ENCODE measurements around the gene GPRC5B.

GPRC5B gene

DNA sequence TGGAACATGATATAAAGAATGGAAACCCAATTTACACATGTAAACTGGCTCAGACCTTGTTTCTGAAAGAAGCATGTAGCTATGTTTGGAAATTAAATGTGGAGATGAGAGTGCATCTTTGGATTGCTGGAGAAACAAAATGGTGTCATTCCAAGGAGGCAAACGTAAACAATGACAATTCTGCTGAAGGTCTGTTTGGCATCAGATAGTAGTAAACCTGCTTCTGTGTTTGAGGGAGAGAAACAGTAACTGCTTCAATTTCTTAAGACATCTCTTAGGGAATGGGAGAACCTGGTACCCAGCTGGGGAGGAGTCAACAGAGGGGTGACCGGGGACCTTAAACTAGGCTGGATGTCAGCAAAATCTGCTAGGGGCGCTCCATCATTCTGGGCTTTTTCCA, 23.5 kb downstream of the GPRC5B start:
- DNase-seq (ENCODE audit: low read depth) = no peak
- TF ChIP-seq, protein P1, sequence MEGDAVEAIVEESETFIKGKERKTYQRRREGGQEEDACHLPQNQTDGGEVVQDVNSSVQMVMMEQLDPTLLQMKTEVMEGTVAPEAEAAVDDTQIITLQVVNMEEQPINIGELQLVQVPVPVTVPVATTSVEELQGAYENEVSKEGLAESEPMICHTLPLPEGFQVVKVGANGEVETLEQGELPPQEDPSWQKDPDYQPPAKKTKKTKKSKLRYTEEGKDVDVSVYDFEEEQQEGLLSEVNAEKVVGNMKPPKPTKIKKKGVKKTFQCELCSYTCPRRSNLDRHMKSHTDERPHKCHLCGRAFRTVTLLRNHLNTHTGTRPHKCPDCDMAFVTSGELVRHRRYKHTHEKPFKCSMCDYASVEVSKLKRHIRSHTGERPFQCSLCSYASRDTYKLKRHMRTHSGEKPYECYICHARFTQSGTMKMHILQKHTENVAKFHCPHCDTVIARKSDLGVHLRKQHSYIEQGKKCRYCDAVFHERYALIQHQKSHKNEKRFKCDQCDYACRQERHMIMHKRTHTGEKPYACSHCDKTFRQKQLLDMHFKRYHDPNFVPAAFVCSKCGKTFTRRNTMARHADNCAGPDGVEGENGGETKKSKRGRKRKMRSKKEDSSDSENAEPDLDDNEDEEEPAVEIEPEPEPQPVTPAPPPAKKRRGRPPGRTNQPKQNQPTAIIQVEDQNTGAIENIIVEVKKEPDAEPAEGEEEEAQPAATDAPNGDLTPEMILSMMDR (conservative IDR thresholded peaks at IDR 0.05; ENCODE audit: low read length) = no peak
- no peak overlapping the region for H3K4me3 ChIP-seq (ENCODE audit: low read length)

DNA sequence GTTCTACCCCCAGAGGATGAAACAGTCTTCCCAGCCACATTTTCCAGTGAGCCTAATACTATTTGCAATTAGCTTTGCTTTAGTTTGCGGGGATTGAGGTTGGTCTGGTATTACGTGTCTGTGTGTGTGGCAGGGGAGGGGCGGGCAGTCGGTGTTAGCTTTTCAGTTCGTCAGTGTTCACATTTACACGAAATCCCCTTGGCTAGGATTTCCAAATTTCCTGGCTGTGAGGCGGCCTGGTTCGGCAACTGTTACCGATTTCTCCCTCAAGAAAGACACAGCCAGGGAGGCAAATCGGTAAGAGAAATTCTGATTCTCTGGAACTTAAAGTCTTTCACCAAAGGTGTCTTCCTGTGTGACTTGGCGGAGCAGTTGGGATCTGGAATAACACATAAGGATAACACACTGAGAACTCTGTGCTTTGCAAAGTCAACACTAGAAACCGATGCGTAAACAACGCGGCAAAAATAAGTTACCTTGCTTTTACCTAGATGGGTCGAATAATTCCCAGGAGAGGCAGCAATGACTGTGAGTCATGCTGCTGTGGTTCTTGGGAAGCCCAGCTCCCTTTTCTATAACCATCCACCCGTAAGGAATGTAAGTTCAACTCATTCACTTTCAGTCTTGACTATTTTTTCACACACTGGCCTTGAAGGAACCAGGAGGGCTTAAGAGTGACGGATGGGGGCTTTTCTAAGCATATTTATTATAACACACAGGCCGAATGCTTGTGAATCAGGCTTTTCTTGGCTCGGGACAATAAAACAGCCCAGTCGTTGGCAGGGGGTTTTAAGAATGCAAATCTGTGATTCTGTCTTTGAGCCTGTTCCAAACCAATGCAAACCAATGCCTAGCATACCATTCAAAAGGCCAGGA, 24.2 kb downstream of the GPRC5B start:
- peak; percentile 21 for DNase-seq (ENCODE audit: low read depth)
- H3K4me3 ChIP-seq (ENCODE audit: low read length) = no peak overlapping the region
- TF ChIP-seq, protein P1 (conservative IDR thresholded peaks at IDR 0.05; ENCODE audit: low read length) = no peak

DNA sequence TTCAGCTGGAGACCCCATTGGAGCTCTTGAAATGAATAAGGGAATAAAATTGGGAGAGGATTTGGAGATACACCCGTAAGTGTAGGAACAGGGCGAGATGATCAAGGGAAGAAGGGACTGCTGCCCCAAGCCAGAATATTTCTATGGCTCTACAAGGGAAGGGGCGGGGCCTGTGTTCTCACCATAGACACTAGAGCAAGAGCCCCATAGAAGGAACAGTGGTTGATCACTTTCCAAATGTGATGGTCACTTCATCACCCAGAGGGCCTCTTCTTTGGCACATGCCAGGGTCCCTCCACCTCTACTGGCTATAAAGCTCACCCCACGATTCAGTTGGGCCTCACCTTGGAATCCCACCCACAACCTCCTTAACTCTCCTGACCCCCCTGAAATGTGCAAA, 25.0 kb downstream of the GPRC5B start:
- no peak overlapping the region for H3K4me3 ChIP-seq (ENCODE audit: low read length)
- DNase-seq (ENCODE audit: low read depth) = no peak
- TF ChIP-seq, protein P1 (conservative IDR thresholded peaks at IDR 0.05; ENCODE audit: low read length) = no peak

GRCh38 chr16:19859166-19859565, 25.5 kb downstream of the GPRC5B start:
- TF ChIP-seq, protein P1 (conservative IDR thresholded peaks at IDR 0.05; ENCODE audit: low read length) = no peak
- H3K4me3 ChIP-seq (ENCODE audit: low read length) = no peak overlapping the region
- DNase-seq (ENCODE audit: low read depth) = no peak

GRCh38 chr16:19858340-19859018, 26.2 kb downstream of the GPRC5B start:
- TF ChIP-seq, protein P1 (conservative IDR thresholded peaks at IDR 0.05; ENCODE audit: low read length) = no peak
- H3K4me3 ChIP-seq (ENCODE audit: low read length) = no peak overlapping the region
- DNase-seq (ENCODE audit: low read depth) = no peak

GRCh38 chr16:19857593-19858339, 26.9 kb downstream of the GPRC5B start:
- DNase-seq (ENCODE audit: low read depth) = no peak
- no peak overlapping the region for H3K4me3 ChIP-seq (ENCODE audit: low read length)
- TF ChIP-seq, protein P1 (conservative IDR thresholded peaks at IDR 0.05; ENCODE audit: low read length) = no peak

All from AG10803 (cell line).